Measurements from ENCODE around the gene CYP27C1.

DNA sequence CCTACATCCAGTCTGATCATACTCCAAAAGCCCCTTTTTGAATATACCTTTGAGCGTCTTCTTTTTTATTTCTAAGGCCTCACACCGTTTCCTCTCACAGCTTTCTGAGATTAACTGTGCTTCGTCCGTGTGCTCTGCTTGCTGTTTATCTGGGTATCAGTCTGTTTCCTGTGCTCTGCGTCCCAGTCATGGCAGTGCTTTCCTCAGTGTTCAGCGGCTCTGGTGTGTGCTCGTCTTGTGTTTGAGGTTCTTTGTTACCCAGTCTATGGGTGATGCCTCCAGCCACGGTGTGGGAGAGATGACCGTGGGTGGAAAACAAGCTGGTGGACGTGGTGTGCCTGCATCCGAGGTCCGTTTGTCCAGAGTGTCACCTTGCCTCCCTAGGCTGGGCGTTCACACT is 79.6 kb downstream of the CYP27C1 start:
- TF ChIP-seq, protein P1, sequence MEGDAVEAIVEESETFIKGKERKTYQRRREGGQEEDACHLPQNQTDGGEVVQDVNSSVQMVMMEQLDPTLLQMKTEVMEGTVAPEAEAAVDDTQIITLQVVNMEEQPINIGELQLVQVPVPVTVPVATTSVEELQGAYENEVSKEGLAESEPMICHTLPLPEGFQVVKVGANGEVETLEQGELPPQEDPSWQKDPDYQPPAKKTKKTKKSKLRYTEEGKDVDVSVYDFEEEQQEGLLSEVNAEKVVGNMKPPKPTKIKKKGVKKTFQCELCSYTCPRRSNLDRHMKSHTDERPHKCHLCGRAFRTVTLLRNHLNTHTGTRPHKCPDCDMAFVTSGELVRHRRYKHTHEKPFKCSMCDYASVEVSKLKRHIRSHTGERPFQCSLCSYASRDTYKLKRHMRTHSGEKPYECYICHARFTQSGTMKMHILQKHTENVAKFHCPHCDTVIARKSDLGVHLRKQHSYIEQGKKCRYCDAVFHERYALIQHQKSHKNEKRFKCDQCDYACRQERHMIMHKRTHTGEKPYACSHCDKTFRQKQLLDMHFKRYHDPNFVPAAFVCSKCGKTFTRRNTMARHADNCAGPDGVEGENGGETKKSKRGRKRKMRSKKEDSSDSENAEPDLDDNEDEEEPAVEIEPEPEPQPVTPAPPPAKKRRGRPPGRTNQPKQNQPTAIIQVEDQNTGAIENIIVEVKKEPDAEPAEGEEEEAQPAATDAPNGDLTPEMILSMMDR (IDR thresholded peaks at IDR 0.05 in 2 of 3, conservative IDR thresholded peaks at IDR 0.05 in 1 of 3; ENCODE audit: borderline replicate concordance in 1 of 3, insufficient read depth in 1 of 3, low read depth in 2 of 3, low read length in 2 of 3) = no peak
- TF ChIP-seq POLR2A (IDR thresholded peaks at IDR 0.05; ENCODE audit: borderline replicate concordance, extremely low read depth, insufficient read depth, insufficient read length) (no peak), EGR1 (IDR thresholded peaks at IDR 0.05; ENCODE audit: low read depth) (no peak), JUND (IDR thresholded peaks at IDR 0.05) (no peak)
- TF ChIP-seq, protein P2, sequence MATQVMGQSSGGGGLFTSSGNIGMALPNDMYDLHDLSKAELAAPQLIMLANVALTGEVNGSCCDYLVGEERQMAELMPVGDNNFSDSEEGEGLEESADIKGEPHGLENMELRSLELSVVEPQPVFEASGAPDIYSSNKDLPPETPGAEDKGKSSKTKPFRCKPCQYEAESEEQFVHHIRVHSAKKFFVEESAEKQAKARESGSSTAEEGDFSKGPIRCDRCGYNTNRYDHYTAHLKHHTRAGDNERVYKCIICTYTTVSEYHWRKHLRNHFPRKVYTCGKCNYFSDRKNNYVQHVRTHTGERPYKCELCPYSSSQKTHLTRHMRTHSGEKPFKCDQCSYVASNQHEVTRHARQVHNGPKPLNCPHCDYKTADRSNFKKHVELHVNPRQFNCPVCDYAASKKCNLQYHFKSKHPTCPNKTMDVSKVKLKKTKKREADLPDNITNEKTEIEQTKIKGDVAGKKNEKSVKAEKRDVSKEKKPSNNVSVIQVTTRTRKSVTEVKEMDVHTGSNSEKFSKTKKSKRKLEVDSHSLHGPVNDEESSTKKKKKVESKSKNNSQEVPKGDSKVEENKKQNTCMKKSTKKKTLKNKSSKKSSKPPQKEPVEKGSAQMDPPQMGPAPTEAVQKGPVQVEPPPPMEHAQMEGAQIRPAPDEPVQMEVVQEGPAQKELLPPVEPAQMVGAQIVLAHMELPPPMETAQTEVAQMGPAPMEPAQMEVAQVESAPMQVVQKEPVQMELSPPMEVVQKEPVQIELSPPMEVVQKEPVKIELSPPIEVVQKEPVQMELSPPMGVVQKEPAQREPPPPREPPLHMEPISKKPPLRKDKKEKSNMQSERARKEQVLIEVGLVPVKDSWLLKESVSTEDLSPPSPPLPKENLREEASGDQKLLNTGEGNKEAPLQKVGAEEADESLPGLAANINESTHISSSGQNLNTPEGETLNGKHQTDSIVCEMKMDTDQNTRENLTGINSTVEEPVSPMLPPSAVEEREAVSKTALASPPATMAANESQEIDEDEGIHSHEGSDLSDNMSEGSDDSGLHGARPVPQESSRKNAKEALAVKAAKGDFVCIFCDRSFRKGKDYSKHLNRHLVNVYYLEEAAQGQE (IDR thresholded peaks at IDR 0.05; ENCODE audit: low read depth) = no peak
